ENCODE measurements around the gene LYAR.

DNA sequence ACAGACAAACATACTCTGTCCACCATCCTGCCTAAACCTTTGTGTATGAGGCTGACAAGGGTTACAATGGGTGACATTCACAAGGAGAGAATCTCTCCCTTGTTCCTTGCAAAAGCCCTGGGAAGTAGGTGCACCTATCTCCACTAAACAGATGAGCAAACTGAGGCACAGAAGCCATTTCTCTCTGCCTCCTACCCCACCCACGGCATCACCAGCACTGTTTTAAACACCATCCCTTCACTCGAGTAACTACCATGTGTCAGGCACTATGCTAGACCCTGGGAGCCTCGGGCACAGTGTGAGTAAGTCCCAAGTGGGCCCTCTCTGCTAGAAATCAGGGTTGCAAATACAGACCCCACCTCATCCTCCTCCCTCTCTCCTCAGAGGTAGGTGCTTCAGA is 899 bp downstream of the LYAR start:
- TF ChIP-seq, protein P1, sequence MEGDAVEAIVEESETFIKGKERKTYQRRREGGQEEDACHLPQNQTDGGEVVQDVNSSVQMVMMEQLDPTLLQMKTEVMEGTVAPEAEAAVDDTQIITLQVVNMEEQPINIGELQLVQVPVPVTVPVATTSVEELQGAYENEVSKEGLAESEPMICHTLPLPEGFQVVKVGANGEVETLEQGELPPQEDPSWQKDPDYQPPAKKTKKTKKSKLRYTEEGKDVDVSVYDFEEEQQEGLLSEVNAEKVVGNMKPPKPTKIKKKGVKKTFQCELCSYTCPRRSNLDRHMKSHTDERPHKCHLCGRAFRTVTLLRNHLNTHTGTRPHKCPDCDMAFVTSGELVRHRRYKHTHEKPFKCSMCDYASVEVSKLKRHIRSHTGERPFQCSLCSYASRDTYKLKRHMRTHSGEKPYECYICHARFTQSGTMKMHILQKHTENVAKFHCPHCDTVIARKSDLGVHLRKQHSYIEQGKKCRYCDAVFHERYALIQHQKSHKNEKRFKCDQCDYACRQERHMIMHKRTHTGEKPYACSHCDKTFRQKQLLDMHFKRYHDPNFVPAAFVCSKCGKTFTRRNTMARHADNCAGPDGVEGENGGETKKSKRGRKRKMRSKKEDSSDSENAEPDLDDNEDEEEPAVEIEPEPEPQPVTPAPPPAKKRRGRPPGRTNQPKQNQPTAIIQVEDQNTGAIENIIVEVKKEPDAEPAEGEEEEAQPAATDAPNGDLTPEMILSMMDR (conservative IDR thresholded peaks at IDR 0.05; ENCODE audit: low read depth in 2 of 2) = no peak
- TF ChIP-seq ZNF114 (CRISPR knock-in tag; IDR thresholded peaks at IDR 0.05) = no peak
- no peak for TF ChIP-seq CREB1 (CRISPR knock-in tag; IDR thresholded peaks at IDR 0.05; ENCODE audit: low read depth)
- TF ChIP-seq EZH2 (IDR thresholded peaks at IDR 0.05; ENCODE audit: low read depth, unreplicated experiment) = no peak
- TF ChIP-seq EZH2phosphoT487 (IDR thresholded peaks at IDR 0.05; ENCODE audit: unreplicated experiment) = no peak
- no peak for TF ChIP-seq POLR2AphosphoS5 (IDR thresholded peaks at IDR 0.05; ENCODE audit: low read depth)
- TF ChIP-seq, protein P2, sequence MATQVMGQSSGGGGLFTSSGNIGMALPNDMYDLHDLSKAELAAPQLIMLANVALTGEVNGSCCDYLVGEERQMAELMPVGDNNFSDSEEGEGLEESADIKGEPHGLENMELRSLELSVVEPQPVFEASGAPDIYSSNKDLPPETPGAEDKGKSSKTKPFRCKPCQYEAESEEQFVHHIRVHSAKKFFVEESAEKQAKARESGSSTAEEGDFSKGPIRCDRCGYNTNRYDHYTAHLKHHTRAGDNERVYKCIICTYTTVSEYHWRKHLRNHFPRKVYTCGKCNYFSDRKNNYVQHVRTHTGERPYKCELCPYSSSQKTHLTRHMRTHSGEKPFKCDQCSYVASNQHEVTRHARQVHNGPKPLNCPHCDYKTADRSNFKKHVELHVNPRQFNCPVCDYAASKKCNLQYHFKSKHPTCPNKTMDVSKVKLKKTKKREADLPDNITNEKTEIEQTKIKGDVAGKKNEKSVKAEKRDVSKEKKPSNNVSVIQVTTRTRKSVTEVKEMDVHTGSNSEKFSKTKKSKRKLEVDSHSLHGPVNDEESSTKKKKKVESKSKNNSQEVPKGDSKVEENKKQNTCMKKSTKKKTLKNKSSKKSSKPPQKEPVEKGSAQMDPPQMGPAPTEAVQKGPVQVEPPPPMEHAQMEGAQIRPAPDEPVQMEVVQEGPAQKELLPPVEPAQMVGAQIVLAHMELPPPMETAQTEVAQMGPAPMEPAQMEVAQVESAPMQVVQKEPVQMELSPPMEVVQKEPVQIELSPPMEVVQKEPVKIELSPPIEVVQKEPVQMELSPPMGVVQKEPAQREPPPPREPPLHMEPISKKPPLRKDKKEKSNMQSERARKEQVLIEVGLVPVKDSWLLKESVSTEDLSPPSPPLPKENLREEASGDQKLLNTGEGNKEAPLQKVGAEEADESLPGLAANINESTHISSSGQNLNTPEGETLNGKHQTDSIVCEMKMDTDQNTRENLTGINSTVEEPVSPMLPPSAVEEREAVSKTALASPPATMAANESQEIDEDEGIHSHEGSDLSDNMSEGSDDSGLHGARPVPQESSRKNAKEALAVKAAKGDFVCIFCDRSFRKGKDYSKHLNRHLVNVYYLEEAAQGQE (IDR thresholded peaks at IDR 0.05; ENCODE audit: unreplicated experiment) = no peak
- TF ChIP-seq, protein P3, sequence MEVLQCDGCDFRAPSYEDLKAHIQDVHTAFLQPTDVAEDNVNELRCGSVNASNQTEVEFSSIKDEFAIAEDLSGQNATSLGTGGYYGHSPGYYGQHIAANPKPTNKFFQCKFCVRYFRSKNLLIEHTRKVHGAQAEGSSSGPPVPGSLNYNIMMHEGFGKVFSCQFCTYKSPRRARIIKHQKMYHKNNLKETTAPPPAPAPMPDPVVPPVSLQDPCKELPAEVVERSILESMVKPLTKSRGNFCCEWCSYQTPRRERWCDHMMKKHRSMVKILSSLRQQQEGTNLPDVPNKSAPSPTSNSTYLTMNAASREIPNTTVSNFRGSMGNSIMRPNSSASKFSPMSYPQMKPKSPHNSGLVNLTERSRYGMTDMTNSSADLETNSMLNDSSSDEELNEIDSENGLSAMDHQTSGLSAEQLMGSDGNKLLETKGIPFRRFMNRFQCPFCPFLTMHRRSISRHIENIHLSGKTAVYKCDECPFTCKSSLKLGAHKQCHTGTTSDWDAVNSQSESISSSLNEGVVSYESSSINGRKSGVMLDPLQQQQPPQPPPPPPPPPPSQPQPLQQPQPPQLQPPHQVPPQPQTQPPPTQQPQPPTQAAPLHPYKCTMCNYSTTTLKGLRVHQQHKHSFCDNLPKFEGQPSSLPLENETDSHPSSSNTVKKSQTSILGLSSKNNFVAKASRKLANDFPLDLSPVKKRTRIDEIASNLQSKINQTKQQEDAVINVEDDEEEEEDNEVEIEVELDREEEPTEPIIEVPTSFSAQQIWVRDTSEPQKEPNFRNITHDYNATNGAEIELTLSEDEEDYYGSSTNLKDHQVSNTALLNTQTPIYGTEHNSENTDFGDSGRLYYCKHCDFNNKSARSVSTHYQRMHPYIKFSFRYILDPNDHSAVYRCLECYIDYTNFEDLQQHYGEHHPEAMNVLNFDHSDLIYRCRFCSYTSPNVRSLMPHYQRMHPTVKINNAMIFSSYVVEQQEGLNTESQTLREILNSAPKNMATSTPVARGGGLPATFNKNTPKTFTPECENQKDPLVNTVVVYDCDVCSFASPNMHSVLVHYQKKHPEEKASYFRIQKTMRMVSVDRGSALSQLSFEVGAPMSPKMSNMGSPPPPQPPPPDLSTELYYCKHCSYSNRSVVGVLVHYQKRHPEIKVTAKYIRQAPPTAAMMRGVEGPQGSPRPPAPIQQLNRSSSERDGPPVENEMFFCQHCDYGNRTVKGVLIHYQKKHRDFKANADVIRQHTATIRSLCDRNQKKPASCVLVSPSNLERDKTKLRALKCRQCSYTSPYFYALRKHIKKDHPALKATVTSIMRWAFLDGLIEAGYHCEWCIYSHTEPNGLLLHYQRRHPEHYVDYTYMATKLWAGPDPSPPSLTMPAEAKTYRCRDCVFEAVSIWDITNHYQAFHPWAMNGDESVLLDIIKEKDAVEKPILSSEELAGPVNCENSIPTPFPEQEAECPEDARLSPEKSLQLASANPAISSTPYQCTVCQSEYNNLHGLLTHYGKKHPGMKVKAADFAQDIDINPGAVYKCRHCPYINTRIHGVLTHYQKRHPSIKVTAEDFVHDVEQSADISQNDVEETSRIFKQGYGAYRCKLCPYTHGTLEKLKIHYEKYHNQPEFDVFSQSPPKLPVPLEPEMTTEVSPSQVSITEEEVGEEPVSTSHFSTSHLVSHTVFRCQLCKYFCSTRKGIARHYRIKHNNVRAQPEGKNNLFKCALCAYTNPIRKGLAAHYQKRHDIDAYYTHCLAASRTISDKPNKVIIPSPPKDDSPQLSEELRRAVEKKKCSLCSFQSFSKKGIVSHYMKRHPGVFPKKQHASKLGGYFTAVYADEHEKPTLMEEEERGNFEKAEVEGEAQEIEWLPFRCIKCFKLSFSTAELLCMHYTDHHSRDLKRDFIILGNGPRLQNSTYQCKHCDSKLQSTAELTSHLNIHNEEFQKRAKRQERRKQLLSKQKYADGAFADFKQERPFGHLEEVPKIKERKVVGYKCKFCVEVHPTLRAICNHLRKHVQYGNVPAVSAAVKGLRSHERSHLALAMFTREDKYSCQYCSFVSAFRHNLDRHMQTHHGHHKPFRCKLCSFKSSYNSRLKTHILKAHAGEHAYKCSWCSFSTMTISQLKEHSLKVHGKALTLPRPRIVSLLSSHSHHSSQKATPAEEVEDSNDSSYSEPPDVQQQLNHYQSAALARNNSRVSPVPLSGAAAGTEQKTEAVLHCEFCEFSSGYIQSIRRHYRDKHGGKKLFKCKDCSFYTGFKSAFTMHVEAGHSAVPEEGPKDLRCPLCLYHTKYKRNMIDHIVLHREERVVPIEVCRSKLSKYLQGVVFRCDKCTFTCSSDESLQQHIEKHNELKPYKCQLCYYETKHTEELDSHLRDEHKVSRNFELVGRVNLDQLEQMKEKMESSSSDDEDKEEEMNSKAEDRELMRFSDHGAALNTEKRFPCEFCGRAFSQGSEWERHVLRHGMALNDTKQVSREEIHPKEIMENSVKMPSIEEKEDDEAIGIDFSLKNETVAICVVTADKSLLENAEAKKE (CRISPR knock-in tag; IDR thresholded peaks at IDR 0.05) = no peak
- TF ChIP-seq JUNB (IDR thresholded peaks at IDR 0.05; ENCODE audit: unreplicated experiment) = no peak
- TF ChIP-seq STAT1 (IDR thresholded peaks at IDR 0.05; ENCODE audit: unreplicated experiment) = no peak

All from GM23338 (cell line).